GM19035 (cell line): Measurements from ENCODE around the gene EIF2A.
"Not testable (repeated sequence)": the region's sequence is repeated elsewhere in the genome, so short reads cannot be mapped to it uniquely, and the experiment has no call there.

ENCODE experiments used
- ATAC-seq: cut with Tn5 transposase; IDR thresholded peaks from one replicate; pipeline ENCODE4 v1.9.1; 2021; ENCODE audit not compliant: unreplicated experiment

The EIF2A gene

DNA sequence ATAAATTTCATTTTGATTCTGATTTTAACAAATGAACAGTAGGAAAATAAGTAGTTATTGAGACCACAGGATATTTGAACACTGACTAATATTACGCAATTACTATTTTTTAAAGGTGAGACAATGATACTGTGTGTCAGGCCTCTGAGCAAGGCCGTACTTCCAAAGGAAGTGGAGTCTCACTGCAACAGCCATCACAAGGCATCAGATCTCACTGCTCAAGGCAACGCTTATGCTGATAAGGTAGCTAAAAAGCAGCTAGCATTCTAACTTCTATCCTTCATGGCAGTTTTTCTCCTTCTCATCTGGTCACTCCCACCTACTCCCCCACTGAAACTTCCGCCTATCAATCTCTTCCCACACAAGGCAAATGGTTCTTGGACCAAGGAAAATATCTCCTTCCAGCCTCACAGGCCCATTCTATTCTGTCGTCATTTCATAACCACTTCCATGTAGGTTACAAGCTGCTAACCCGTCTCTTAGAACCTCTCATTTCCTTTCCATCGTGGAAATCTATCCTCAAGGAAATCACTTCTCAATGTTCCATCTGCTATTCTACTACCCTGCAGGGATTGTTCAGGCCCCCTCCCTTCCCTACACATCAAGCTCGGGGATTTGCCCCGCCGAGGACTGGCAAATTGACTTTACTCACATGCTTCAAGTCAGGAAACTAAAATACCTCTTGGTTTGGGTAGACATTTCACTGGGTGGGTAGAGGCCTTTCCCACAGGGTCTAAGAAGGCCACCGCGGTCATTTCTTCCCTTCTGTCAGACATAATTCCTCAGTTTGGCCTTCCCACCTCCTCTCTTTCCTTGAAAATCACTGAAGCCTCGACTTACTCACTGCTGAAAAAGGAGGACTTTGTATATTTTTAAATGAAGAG lies 54.3 kb downstream of the EIF2A start:
- not testable (repeated sequence) for ATAC-seq

DNA sequence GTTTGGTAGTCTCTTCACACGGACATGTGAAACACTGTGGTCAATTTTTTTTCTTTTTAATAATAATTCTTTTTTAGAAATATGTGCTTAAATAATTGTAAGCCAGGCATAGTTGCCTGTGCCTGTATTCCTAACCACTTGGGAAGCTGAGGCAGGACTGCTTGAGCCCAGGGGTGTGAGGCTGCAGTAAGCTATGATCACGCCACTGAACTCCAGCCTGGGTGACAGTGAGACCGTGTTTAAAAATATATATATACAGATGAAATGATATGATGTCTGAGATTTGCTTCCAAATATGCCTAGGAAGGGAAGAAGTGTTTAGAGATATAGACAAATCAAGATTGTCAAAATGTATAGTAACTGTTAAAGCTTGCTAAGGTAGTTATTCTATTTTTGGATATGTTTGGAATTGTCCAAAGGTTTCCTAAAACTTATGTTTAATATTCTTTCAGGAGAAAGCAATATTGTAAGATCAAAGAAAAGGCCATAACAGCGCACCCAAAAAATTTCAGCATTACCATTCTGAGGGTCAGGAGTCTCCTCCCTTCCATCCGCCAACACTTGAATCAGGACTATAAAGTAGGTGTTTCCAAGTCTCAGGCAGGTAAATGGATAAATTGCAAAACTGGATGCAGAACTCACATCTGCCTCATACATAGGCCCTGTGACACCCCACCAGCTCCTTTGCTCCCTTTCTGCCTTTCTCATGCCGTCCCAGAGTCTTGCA lies 56.0 kb downstream of the EIF2A start:
- peak; percentile 11 for ATAC-seq

DNA sequence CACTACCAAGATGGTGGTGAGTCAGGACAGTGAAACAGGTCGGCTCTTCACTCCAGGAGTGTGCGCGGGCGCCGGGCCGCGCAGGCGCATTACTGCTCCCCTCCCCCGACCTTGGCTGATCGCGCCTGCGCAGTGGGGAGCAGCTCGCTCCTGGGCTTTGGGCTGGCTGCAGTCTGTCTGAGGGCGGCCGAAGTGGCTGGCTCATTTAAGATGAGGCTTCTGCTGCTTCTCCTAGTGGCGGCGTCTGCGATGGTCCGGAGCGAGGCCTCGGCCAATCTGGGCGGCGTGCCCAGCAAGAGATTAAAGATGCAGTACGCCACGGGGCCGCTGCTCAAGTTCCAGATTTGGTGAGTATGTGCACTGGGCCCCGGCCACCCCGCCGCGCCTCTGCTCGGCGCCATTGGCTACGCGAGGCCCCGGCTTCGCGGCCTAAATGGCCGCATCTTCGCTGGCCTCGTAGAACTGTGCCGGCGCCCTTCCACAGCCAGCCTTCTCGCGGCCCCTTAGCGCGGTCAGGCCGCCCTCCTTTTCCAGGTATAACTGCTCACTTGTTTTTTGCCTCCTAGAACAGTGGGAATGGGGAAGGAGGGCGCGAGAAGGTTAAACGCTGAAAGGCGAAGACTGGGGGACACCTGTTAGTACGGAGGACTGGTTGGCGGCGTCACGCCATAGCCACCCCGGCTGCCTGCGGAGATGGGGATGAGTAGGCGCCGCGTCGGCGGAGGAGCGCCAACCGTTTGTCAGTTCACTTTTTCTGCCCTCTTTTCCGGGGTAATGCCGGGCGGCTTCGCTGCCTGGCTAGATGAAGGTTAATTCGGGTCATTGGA lies 56.8 kb downstream of the EIF2A start, which contains the start of gene SELENOT:
SELENOT (plus strand) TSS at position 169 of the 827 bp plus-strand sequence; CDS start at position 211, 42 bp downstream.
- peak; percentile 57 for ATAC-seq

DNA sequence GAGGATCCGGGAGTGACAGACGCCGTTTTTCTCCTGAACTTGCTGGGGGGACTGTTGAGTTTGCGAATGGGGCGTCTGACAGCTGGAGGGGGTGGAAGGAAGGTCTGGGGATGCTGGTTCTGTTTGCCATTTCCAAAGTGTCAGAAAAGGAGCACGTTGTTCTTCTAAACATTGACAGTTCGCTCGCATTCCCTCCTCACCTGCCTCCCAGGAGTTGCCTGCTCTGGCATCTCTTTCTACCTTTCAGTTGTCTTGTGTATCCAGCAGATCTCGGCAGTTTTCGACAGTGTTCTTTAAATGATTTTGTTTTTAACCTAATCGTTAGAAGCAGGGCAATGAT lies 57.4 kb downstream of the EIF2A start:
- no peak for ATAC-seq

DNA sequence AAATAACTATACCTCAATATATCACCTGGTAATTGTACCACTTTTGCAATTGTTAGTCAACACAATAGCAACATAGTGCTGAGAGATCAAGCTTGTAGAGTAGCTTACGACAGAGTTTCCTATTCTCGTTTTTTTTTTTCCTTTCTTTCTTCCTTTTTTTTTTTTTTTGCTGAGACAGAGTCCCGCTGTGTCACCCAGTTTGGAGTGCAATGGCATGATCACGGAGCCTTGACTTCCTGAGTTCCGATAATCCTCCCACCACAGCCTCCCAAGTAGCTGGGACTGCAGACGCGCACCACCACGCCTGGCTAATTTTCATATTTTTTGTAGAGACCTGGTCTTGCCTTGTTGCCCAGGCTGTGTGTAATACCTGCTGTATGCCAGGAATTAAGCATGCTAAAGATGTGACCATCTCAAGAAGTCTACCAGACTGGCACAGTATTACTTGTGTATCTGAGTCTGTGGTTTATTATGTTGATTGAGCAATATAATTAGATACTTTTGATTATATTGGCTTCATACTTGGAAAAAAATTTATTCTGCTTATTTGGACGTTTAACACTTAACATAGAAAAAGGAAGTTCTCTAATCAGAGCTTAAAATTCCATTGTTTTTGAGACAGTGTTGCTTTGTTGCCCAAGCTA lies 59.5 kb downstream of the EIF2A start:
- ATAC-seq: no peak

DNA sequence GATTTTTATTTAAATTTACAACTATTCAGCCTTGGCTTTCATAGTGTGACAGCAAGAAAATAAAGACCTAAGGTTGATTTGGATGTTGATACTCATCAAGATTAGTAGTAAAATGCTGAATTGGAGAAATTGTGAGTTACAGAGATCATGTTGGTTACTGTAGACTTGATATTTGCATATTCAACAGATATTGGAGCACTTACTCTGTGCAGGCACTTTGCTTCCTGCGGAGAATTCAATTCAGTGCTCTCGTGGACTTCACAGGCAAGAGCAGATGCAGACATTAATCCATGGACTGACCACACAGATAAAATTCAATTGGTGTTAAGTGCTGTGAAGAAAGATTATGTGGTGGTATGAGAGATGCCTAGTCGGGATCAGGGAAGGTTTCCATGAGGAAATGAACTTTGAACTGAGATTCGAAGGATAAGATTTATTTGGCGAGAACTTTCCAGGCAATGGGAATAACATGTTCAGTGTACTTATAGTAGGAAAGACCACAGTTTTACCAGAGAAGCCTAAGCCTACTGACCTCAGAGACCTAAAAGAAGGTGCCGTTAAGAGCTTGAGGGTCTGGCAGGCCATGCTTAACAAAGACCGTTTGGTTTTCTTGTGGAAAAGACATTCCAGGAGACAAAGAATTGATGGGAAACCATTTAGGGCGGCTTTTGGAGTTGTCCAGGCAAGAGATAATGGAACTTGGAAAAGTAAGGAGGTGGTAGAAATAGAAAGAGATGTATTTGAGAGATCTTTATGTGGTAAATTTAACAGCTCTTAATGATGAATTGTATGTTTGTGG lies 60.9 kb downstream of the EIF2A start:
- ATAC-seq: no peak

DNA sequence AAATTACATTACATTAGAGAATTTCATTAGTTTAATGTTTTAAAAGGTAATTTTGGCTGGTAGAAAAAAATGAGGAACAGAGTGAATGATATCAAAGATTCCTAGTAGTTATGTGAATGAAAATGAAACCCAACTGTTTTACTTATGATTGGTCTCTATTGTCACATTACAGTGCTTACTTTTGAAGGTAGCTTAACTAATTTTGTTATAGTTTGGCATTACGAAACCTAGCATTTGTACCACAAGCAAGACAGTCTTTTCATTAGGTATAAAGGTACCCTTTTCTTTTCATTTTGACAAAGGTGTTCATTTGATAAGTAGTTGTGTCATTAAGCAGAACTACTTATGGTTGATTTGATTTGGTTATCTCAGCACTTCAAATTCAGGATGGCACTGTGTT lies 63.4 kb downstream of the EIF2A start:
- ATAC-seq: no peak

DNA sequence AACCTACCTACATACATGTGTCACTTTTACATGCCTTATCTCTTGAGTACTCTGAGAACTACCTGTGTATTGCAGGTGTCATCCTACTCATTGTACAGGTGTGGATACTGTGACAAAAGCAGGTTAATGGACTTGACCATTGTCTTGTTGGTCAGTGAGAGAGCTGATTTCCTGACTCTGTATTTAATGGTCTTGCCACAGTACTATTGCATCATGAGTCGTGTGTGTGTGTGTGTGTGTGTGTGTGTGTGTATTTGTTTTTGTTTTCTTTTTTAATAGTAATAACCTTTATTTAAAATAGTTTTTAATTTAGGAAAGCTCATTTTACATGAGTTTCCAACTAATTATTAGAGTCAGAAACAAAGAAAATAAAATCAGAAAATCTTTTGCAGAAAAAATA lies 64.2 kb downstream of the EIF2A start:
- ATAC-seq: no peak

DNA sequence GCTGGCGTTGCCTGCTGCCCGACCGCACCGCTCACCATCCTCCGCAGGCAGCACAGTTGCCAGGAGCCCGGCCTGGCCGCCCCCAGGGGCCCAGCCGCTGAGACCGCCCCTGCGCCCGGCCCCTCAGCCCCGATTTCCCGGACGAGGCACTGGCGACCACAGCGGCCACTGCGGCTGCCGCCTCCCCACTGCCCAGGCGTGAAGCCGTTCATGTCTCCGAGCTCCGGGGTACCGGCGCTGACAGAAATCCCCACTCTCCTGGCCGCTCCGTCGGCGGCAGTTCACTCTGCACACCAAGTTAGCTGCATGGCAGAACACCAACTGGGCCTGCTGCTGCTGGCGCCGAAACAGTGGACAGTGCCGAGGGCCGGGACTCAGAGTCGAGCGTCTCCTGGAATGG lies 65.1 kb downstream of the EIF2A start:
- ATAC-seq: no peak

DNA sequence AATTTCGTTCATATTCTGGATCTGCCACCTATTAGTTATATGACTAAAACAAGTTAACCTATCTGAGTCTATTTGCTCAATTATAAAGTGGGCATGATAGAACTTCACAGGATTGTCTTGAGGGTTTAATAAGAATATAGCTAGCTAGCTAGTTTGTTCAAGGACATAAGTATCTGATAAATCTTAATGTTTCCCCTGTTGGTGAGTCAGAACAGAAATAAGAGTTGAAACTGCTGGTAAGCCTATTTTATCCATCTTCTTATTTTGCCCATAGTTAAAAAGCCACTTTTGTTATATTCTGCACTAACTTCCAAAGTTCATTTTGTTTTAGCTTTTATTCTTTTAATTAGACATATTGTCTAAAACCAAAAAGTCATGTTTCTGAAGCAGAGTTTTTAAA lies 65.9 kb downstream of the EIF2A start:
- no peak for ATAC-seq

DNA sequence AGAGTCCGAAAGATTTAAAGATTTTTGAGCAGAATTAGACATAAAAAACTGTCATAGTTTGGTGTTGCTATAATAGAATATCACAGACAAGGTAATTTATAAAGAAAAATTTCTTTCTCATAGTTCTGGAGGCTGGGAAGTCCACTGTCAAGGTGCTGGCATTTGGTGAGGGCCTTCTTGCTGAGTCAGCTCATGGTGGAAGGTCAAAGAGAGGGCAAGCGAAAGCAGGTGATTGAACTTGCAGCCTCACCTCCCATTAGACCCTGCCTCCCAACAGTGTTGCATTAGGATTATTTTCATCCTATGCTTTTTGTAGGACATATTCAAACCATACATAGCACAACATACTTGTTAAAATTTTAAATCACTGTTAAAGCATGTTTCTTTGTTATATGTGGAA lies 66.4 kb downstream of the EIF2A start:
- no peak for ATAC-seq

DNA sequence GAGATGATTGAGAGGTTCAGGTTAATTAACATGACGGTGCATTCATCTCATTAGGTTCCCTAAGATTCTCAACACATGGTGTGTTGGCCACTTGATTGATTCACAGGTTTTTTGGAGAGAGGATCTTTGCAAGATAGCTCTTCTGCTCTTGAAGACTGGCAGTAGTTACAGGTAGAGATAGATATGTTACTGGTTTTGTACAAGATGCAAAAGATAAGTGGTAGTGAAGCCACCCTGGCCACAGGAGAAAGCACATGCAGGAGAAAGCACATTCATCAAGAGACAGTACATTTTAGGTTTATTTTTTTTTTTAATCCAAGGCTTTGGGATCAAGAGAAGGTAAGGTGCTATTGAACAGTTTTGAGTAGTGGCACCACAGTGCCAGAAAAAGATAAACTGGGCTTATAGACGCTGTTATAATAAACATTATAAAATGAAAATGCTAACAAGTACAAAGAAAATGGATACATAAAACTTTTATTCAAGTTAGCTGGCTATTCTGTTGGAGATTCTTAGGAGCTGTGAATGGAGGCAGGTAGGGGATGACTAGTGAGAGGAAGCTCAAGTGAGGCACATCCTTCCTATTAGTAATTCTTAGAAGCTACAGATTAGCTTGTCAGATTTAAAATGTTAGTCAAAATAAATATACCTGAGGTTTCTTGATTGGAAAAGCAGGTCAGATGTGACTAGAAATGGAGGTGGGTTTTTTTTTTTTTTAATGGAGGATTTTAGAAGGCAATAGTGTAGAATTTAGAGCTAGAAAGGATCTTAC lies 67.3 kb downstream of the EIF2A start:
- no peak for ATAC-seq

DNA sequence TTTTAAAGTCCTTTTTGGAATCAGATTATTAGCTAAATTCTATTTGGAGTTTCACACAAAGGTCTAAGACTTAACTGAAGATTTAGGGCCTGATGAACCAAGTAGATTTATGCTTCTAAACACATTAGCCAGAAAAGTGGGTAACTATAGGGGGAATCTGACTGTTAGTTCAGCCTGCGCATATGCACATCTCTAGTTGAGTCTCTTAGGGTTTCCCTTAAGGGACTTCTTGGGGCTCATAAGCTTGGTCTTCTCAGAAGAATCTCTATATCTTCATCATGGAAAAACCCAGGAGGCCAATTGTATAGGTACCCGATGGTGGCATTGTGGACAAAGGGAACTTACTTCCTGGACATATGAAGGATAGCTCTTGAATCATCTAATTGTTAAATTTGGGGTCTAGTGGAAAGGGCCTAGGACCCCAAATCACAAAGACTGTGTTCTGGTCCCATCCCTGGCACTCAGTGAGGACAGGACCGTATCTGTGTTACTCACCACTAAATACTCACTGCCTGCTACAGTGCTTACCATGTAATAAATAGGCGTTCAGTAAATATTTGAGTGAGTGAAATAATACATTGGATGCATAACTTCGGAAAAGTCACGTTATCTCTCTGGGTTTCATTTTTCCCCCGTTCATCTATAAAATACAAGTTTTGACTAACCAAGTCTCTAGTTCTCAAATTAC lies 73.6 kb downstream of the EIF2A start:
- no peak for ATAC-seq

DNA sequence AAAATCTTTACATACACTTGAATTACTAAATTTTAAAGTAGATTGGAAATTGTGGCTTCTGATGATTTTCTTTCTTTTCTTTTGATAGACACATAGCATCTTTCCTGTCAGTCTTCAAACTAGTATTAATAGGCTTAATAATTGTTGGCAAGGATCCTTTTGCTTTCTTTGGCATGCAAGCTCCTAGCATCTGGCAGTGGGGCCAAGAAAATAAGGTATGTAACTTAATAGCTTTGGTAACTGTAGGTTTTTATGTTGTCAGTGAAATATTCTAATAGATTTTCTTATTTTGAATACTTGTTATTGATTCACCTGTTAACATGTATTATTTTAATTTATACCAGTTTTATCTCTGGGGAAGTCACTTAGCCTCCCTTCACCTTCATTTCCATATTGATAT lies 76.4 kb downstream of the EIF2A start:
- not testable (repeated sequence) for ATAC-seq

DNA sequence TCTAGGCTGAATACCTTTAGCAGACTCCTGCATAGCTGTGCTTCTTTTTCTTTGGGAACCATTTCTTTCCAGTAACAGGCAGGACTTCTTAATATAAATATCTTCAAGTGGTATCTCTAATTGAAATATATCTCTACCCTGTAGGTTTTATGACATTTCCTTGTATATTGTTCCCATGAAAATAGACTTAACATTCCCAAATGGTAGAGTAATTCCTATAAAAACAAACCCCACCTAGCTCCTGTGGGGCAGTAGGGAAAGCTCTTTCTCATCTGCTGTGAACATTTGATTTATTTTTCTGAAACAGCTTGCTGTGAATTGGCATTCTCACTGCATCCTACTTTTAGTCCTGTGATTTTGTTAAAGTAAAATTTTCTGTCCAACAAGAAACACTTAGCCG lies 77.4 kb downstream of the EIF2A start:
- ATAC-seq: no peak

DNA sequence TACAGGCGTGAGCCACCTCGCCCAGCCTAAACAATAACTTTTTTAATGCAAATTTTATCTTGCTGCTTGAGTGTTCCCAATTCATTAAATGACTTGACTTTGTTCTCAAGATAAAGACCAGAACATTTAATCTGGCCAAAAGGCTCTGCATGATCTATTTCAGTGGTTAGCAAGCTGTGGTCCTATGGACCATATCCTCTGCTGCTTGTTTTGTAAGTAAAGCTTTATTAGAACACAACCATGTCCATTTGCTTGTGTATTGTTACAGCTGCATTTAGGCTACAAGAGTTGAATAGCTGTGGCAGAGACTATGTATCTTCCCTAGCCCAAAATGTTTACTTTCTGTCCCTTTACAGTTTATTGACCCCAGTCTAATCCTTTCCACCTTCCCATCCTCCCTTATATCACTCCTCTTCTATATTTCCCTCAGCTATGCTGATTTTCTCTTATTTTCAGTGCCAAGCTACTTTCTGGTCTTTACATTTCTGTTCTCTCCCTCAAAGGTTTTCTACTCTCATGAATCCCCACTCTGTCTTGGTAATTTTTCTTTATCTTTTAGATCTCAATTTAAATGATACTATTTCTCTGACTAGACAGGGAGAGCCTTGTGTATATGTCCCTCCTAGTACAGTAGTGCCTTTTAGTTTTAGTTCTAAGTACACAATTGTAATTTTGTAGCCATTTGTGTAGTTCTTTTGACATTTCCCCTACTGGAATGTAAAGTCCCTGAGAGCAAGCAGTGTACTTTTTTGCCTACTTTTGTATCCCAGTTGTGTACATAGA lies 79.8 kb downstream of the EIF2A start:
- no peak for ATAC-seq

DNA sequence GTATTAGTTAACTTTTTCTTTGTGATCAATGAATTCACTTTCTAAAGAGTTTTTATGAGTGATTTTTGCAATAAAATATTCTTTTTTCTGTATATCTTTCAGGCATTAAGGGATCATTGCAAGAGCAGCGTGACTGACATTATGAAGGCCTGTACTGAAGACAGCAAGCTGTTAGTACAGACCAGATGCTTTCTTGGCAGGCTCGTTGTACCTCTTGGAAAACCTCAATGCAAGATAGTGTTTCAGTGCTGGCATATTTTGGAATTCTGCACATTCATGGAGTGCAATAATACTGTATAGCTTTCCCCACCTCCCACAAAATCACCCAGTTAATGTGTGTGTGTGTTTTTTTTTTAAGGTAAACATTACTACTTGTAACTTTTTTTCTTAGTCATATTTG lies 81.0 kb downstream of the EIF2A start:
- no peak for ATAC-seq
